ENCODE measurements around the gene ZDHHC18. TPM values are rescaled to one million over a fixed set of nuclear protein-coding genes. Genes with fewer than 3 reads are reported as not detected.

ZDHHC18 gene, protein sequence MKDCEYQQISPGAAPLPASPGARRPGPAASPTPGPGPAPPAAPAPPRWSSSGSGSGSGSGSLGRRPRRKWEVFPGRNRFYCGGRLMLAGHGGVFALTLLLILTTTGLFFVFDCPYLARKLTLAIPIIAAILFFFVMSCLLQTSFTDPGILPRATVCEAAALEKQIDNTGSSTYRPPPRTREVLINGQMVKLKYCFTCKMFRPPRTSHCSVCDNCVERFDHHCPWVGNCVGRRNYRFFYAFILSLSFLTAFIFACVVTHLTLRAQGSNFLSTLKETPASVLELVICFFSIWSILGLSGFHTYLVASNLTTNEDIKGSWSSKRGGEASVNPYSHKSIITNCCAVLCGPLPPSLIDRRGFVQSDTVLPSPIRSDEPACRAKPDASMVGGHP
- 8.0 and 19.5 TPM in 2 replicates for total RNA-seq (2014; rRNA removed; shearing (Covaris generic))
- total RNA-seq (2022), result 17.1 and 18.2 TPM in 2 replicates
- Bru-seq, nascent RNA, result percentile 56 among the genes with signal in this experiment
- percentile 58 among the genes with signal in this experiment for BruChase-seq, experiment 1, labeled RNA remaining after a 6-hour chase
- BruChase-seq, experiment 2, labeled RNA remaining after a 2-hour chase, result percentile 61 among the genes with signal in this experiment
- long read RNA-seq, full-length matches to known transcripts, result 5 of 19 reads
- long read RNA-seq, partial matches to known transcripts, result 13 of 19 reads
- long read RNA-seq, other reads (novel, unspliced or antisense), result 1 of 19 reads

DNA sequence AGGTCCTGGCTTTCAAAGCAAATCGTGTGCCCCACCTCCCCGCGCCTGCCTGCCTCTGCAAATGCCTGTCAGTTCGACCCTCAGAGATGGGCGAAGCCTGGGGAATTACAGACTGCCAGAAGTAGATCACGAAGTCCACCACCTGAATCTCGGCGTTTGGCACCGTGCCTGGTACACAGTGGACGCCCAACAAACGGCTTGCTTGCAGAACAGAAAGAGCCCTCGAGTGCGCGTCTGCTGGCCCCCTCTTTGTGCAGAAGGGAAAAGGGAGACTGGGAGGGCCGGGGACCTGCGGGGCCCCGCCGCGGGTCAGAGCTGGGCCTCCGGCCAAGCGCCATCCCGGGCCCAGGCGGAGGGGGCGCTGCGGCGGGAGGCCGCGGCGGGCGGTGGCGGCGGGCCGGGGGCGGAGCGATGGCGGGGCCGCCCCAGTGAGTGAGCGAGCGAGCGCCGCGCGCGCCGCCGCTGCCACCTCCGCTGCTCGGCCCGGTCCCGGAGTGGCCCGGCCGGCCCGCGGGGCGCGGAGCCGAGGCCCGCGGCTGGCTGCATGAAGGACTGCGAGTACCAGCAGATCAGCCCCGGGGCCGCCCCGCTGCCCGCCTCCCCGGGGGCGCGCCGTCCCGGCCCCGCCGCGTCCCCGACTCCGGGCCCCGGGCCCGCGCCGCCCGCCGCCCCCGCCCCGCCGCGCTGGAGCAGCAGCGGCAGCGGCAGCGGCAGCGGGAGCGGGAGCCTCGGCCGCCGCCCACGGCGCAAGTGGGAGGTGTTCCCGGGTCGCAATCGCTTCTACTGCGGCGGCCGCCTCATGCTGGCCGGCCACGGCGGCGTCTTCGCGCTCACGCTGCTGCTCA, at the start of gene ZDHHC18:
ZDHHC18 (plus strand) TSS at position 428 of the 845 bp plus-strand sequence; CDS start at position 545, 117 bp downstream.
- CTCF ChIA-PET (ENCODE audit: unreplicated experiment), result no interaction called here
- H3K9me3 ChIP-seq (ENCODE audit: low read length), result no peaks in the 10 kb centered on the region

DNA sequence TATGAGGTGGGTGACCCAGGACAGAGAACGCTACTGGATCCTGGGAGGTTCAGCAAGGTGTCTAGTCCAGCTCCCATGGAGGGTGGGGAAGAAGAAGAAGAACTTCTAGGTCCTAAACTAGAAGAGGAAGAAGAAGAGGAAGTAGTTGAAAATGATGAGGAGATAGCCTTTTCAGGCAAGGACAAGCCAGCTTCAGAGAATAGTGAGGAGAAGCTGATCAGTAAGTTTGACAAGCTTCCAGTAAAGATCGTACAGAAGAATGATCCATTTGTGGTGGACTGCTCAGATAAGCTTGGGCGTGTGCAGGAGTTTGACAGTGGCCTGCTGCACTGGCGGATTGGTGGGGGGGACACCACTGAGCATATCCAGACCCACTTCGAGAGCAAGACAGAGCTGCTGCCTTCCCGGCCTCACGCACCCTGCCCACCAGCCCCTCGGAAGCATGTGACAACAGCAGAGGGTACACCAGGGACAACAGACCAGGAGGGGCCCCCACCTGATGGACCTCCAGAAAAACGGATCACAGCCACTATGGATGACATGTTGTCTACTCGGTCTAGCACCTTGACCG, 47.3 kb upstream of the ZDHHC18 start:
- no peak overlapping the region for H3K4me2 ChIP-seq (ENCODE audit: low read length)
- H3K9me2 ChIP-seq (ENCODE audit: insufficient read depth, low read length), result no peaks in the 10 kb centered on the region
- no peak for TF ChIP-seq EZH2phosphoT487 (IDR thresholded peaks at IDR 0.05; ENCODE audit: borderline replicate concordance, low read depth, low read length)
- H3K4me1 ChIP-seq (ENCODE audit: insufficient read depth, low read length, poor library complexity, severe bottlenecking), result no peaks in the 10 kb centered on the region
- no peak overlapping the region for H3K27ac ChIP-seq (ENCODE audit: low read depth, low read length, poor library complexity, severe bottlenecking)
- BruUV-seq (replicated peaks), result no TSS peak
- no peaks in the 10 kb centered on the region for H3K9me3 ChIP-seq (ENCODE audit: low read length)
- H3K79me2 ChIP-seq (ENCODE audit: insufficient read depth, low read depth, low read length), result no peaks in the 10 kb centered on the region
- CTCF ChIA-PET (ENCODE audit: unreplicated experiment), result interaction anchor here (0.5 kb wide), 1 partner anchor 15 kb away, joined by 4 read pairs; no protein-coding TSS in a partner anchor
- intact Hi-C loops (cut with micrococcal nuclease; ENCODE audit: unreplicated experiment), result no loop called here
- POLR2A ChIA-PET, result interaction anchor here (0.6 to 1.3 kb wide), 2 partner anchors 9 to 136 kb away, joined by 3 to 5 read pairs; partner anchors contain the start of gene PIGV
- H3K36me3 ChIP-seq (ENCODE audit: insufficient read depth, low read length), result peaks cover 100% of the 10 kb centered on the region
- no peak for DNase-seq (ENCODE audit: low spot score)
- H3K4me3 ChIP-seq (ENCODE audit: low read depth, low read length, poor library complexity, severe bottlenecking), result no peak overlapping the region
- H4K20me1 ChIP-seq (ENCODE audit: insufficient read depth, low read length), result no peaks in the 10 kb centered on the region
- H2AFZ ChIP-seq (ENCODE audit: low read length), result no peak overlapping the region

More for the DNA sequence above, at the start of gene ZDHHC18:
- peaks cover 6% of the 10 kb centered on the region; the same call in 1 of the 2 replicates for H3K79me2 ChIP-seq (ENCODE audit: insufficient read depth, low read depth, low read length)
- H3K9me2 ChIP-seq (ENCODE audit: insufficient read depth, low read length), result no peaks in the 10 kb centered on the region
- peak within 1 kb of the TSS; percentile 88 for H3K4me2 ChIP-seq (ENCODE audit: low read length)
- H2AFZ ChIP-seq (ENCODE audit: low read length), result peak within 1 kb of the TSS; percentile 98
- no TSS peak for BruUV-seq (replicated peaks)
- DNase-seq (ENCODE audit: low spot score), result peak; percentile 78
- intact Hi-C loops (cut with micrococcal nuclease; ENCODE audit: unreplicated experiment), result no loop called here
- no peak for TF ChIP-seq EZH2phosphoT487 (IDR thresholded peaks at IDR 0.05; ENCODE audit: borderline replicate concordance, low read depth, low read length)
- TF ChIP-seq, protein P1, sequence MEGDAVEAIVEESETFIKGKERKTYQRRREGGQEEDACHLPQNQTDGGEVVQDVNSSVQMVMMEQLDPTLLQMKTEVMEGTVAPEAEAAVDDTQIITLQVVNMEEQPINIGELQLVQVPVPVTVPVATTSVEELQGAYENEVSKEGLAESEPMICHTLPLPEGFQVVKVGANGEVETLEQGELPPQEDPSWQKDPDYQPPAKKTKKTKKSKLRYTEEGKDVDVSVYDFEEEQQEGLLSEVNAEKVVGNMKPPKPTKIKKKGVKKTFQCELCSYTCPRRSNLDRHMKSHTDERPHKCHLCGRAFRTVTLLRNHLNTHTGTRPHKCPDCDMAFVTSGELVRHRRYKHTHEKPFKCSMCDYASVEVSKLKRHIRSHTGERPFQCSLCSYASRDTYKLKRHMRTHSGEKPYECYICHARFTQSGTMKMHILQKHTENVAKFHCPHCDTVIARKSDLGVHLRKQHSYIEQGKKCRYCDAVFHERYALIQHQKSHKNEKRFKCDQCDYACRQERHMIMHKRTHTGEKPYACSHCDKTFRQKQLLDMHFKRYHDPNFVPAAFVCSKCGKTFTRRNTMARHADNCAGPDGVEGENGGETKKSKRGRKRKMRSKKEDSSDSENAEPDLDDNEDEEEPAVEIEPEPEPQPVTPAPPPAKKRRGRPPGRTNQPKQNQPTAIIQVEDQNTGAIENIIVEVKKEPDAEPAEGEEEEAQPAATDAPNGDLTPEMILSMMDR (conservative IDR thresholded peaks at IDR 0.05; ENCODE audit: low read length), result peak; percentile 59
- H3K36me3 ChIP-seq (ENCODE audit: insufficient read depth, low read length), result no peaks in the 10 kb centered on the region
- no peak within 1 kb of the TSS for H3K27ac ChIP-seq (ENCODE audit: low read depth, low read length, poor library complexity, severe bottlenecking)
- POLR2A ChIA-PET, result no interaction called here
- H3K4me1 ChIP-seq (ENCODE audit: insufficient read depth, low read length, poor library complexity, severe bottlenecking), result peaks cover 43% of the 10 kb centered on the region
- no peaks in the 10 kb centered on the region for H4K20me1 ChIP-seq (ENCODE audit: insufficient read depth, low read length)
- H3K4me3 ChIP-seq (ENCODE audit: low read depth, low read length, poor library complexity, severe bottlenecking), result peak within 1 kb of the TSS; percentile 71

All from OCI-LY7 (cell line).